HL-60 (cell line): ENCODE measurements around the gene NEK11.

Experiments
- DNase-seq, 2 experiments: peaks; one replicate each; pipeline ENCODE4 v3.0.0-alpha.2; 2010 to 2020; ENCODE audit warnings: low read depth in 1 of 2, low spot score in 1 of 2
- H3K27ac ChIP-seq: fragments of 250-450 bp; sonication (Bioruptor Pico); replicated peaks from 2 replicates; pipeline ENCODE4 v1.5.1; 2020; ENCODE audit warnings: mild to moderate bottlenecking, moderate library complexity
- H3K27me3 ChIP-seq: fragments of 250-450 bp; sonication (Bioruptor Pico); 2 replicates; pipeline ENCODE4 v1.5.1; 2021; ENCODE audit warnings: mild to moderate bottlenecking, moderate library complexity; ENCODE audit not compliant: insufficient read depth, poor library complexity, severe bottlenecking
- H3K4me3 ChIP-seq: replicated peaks from 2 replicates; pipeline ENCODE4 v1.5.1; 2011; ENCODE audit warnings: mild to moderate bottlenecking, control low read depth, low read length; ENCODE audit not compliant: insufficient read depth
- GABPA ChIP-seq: IDR thresholded peaks from 2 replicates; pipeline ENCODE4 v1.6.1; 2012; ENCODE audit warnings: low read depth
- POLR2AphosphoS5 ChIP-seq: IDR thresholded peaks from 2 replicates; pipeline ENCODE4 v1.6.1; 2012; ENCODE audit warnings: low read depth
- SPI1 ChIP-seq: IDR thresholded peaks from 2 replicates; pipeline ENCODE4 v1.6.1; 2012; ENCODE audit warnings: low read depth, mild to moderate bottlenecking, borderline replicate concordance
- TF ChIP-seq, protein P1 (sequence below): IDR thresholded peaks from one replicate; pipeline ENCODE4 v1.5.1; 2011; ENCODE audit warnings: low read length, control low read depth, inconsistent platforms; ENCODE audit not compliant: insufficient read depth
- TF ChIP-seq, protein P2 (sequence below): IDR thresholded peaks from 2 replicates; pipeline ENCODE4 v1.6.1; 2012; ENCODE audit warnings: low read depth; ENCODE audit not compliant: insufficient replicate concordance

NEK11 gene

DNA sequence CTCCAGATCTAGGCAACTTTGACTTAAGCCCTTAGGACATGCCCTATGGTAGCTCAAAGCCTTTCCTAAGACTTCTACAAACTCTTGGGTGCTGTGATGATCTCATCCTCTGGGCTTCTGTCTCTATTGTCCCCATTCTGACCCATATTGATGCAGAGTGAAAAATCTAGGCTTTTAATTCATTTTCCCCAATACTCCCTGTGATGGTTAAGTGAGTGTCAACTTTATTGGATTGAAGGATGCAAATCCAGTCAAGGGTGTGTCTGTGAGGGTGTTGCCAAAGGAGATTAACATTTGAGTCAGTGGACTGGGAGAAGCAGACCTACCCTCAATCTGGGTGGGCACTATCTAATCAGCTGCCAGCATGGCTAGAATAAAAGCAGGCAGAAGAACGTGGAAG is 257.6 kb downstream of the NEK11 start:
- TF ChIP-seq GABPA (no peak), POLR2AphosphoS5 (no peak), SPI1 (no peak)
- TF ChIP-seq, protein P1, sequence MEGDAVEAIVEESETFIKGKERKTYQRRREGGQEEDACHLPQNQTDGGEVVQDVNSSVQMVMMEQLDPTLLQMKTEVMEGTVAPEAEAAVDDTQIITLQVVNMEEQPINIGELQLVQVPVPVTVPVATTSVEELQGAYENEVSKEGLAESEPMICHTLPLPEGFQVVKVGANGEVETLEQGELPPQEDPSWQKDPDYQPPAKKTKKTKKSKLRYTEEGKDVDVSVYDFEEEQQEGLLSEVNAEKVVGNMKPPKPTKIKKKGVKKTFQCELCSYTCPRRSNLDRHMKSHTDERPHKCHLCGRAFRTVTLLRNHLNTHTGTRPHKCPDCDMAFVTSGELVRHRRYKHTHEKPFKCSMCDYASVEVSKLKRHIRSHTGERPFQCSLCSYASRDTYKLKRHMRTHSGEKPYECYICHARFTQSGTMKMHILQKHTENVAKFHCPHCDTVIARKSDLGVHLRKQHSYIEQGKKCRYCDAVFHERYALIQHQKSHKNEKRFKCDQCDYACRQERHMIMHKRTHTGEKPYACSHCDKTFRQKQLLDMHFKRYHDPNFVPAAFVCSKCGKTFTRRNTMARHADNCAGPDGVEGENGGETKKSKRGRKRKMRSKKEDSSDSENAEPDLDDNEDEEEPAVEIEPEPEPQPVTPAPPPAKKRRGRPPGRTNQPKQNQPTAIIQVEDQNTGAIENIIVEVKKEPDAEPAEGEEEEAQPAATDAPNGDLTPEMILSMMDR = no peak
- TF ChIP-seq, protein P2, sequence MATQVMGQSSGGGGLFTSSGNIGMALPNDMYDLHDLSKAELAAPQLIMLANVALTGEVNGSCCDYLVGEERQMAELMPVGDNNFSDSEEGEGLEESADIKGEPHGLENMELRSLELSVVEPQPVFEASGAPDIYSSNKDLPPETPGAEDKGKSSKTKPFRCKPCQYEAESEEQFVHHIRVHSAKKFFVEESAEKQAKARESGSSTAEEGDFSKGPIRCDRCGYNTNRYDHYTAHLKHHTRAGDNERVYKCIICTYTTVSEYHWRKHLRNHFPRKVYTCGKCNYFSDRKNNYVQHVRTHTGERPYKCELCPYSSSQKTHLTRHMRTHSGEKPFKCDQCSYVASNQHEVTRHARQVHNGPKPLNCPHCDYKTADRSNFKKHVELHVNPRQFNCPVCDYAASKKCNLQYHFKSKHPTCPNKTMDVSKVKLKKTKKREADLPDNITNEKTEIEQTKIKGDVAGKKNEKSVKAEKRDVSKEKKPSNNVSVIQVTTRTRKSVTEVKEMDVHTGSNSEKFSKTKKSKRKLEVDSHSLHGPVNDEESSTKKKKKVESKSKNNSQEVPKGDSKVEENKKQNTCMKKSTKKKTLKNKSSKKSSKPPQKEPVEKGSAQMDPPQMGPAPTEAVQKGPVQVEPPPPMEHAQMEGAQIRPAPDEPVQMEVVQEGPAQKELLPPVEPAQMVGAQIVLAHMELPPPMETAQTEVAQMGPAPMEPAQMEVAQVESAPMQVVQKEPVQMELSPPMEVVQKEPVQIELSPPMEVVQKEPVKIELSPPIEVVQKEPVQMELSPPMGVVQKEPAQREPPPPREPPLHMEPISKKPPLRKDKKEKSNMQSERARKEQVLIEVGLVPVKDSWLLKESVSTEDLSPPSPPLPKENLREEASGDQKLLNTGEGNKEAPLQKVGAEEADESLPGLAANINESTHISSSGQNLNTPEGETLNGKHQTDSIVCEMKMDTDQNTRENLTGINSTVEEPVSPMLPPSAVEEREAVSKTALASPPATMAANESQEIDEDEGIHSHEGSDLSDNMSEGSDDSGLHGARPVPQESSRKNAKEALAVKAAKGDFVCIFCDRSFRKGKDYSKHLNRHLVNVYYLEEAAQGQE = no peak
- Histone ChIP-seq H3K27me3 (peaks cover 4% of the 10 kb centered on the region), H3K27ac (no peak overlapping the region)

DNA sequence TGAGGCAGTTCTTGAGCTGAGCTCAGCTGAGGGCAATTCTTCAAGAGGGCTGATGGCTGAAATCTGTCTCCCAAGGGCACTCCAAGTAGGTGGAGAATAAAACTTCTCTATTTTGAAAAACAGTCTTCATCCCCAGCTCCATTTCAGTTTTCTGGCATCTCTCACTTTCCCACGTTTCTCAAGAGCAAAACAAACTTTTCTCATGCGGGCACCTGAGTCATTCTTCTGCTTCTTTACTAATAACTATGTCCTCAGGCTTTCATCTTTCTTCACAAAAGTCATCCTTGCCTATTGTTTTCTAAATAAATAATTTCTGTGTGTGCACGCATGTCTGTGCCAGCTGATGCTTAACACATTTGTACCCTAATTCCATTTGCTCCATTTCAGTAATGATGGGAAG is 258.8 kb downstream of the NEK11 start:
- no peak for DNase-seq
- Histone ChIP-seq H3K27ac (no peak overlapping the region), H3K27me3 (peaks cover 4% of the 10 kb centered on the region), H3K4me3 (no peak overlapping the region)
- TF ChIP-seq, protein P1 = no peak
- TF ChIP-seq POLR2AphosphoS5 (no peak), GABPA (no peak), SPI1 (no peak)
- TF ChIP-seq, protein P2 = no peak

More for the DNA sequence above, 257.6 kb downstream of the NEK11 start:
- no peak for DNase-seq
- no peak overlapping the region for H3K4me3 ChIP-seq

DNA sequence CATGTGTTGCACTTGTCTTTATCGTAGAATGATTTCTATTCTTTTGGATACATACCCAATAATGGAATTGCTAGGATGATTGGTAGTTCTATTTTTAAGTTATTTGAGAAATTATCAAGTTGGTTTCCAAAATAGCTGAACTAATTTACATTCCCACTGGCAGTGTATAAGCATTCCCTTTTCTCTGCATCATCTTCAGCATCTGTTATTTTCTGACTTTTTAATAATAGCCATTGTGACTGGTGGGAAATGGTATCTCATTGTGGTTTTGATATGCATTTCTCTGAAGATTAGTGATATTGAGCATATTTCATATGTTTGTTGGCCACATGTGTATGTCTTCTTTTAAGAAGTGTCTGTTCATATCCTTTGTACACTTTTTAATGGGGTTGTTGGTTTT is 273.2 kb downstream of the NEK11 start:
- Histone ChIP-seq H3K4me3 (no peak overlapping the region), H3K27ac (no peak overlapping the region), H3K27me3 (peaks cover 6% of the 10 kb centered on the region)
- no peak for DNase-seq
- TF ChIP-seq GABPA (no peak), POLR2AphosphoS5 (no peak), SPI1 (no peak)
- TF ChIP-seq, protein P1 = no peak
- TF ChIP-seq, protein P2 = no peak
